ENCODE measurements around the gene TTLL11.

Gene TTLL11

GRCh38 chr9:121784731-121785411, 308.2 kb downstream of the TTLL11 start:
- Histone ChIP-seq H3K27me3 (replicated peaks; ENCODE audit: control insufficient read depth, insufficient read depth, low read length) (no peaks in the 10 kb centered on the region; the same call in 1 of the 2 replicates), H3K36me3 (ENCODE audit: control insufficient read depth, insufficient read depth, low read length) (no peaks in the 10 kb centered on the region), H3K4me3 (replicated peaks; ENCODE audit: low read depth, low read length) (no peak overlapping the region)
- DNase-seq (ENCODE audit: extremely low read depth, insufficient read length), result no peak
- TF ChIP-seq, protein P1, sequence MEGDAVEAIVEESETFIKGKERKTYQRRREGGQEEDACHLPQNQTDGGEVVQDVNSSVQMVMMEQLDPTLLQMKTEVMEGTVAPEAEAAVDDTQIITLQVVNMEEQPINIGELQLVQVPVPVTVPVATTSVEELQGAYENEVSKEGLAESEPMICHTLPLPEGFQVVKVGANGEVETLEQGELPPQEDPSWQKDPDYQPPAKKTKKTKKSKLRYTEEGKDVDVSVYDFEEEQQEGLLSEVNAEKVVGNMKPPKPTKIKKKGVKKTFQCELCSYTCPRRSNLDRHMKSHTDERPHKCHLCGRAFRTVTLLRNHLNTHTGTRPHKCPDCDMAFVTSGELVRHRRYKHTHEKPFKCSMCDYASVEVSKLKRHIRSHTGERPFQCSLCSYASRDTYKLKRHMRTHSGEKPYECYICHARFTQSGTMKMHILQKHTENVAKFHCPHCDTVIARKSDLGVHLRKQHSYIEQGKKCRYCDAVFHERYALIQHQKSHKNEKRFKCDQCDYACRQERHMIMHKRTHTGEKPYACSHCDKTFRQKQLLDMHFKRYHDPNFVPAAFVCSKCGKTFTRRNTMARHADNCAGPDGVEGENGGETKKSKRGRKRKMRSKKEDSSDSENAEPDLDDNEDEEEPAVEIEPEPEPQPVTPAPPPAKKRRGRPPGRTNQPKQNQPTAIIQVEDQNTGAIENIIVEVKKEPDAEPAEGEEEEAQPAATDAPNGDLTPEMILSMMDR (IDR thresholded peaks at IDR 0.05; ENCODE audit: insufficient read depth, low read length, poor library complexity, severe bottlenecking), result no peak

GRCh38 chr9:121783521-121784507, 309.3 kb downstream of the TTLL11 start:
- no peaks in the 10 kb centered on the region for H3K36me3 ChIP-seq (ENCODE audit: control insufficient read depth, insufficient read depth, low read length)
- TF ChIP-seq, protein P1 (IDR thresholded peaks at IDR 0.05; ENCODE audit: insufficient read depth, low read length, poor library complexity, severe bottlenecking), result no peak
- no peaks in the 10 kb centered on the region; the same call in 1 of the 2 replicates for H3K27me3 ChIP-seq (replicated peaks; ENCODE audit: control insufficient read depth, insufficient read depth, low read length)
- H3K4me3 ChIP-seq (replicated peaks; ENCODE audit: low read depth, low read length), result no peak overlapping the region
- no peak for DNase-seq (ENCODE audit: extremely low read depth, insufficient read length)

- no peak for DNase-seq (ENCODE audit: extremely low read depth, insufficient read length)
- TF ChIP-seq, protein P1 (IDR thresholded peaks at IDR 0.05; ENCODE audit: insufficient read depth, low read length, poor library complexity, severe bottlenecking), result no peak
- Histone ChIP-seq H3K27me3 (replicated peaks; ENCODE audit: control insufficient read depth, insufficient read depth, low read length) (no peaks in the 10 kb centered on the region; the same call in 1 of the 2 replicates), H3K4me3 (replicated peaks; ENCODE audit: low read depth, low read length) (no peak overlapping the region), H3K36me3 (ENCODE audit: control insufficient read depth, insufficient read depth, low read length) (no peaks in the 10 kb centered on the region)
These were observed 310.0 kb downstream of the TTLL11 start for GRCh38 chr9:121783111-121783510.

- DNase-seq (ENCODE audit: extremely low read depth, insufficient read length), result no peak
- H3K36me3 ChIP-seq (ENCODE audit: control insufficient read depth, insufficient read depth, low read length), result no peaks in the 10 kb centered on the region
- no peaks in the 10 kb centered on the region; the same call in 1 of the 2 replicates for H3K27me3 ChIP-seq (replicated peaks; ENCODE audit: control insufficient read depth, insufficient read depth, low read length)
- H3K4me3 ChIP-seq (replicated peaks; ENCODE audit: low read depth, low read length), result no peak overlapping the region
- TF ChIP-seq, protein P1 (IDR thresholded peaks at IDR 0.05; ENCODE audit: insufficient read depth, low read length, poor library complexity, severe bottlenecking), result no peak
These were observed 310.5 kb downstream of the TTLL11 start for GRCh38 chr9:121782514-121783110.

- no peaks in the 10 kb centered on the region for H3K36me3 ChIP-seq (ENCODE audit: control insufficient read depth, insufficient read depth, low read length)
- no peak overlapping the region for H3K4me3 ChIP-seq (replicated peaks; ENCODE audit: low read depth, low read length)
- H3K27me3 ChIP-seq (replicated peaks; ENCODE audit: control insufficient read depth, insufficient read depth, low read length), result no peaks in the 10 kb centered on the region; the same call in 1 of the 2 replicates
- TF ChIP-seq, protein P1 (IDR thresholded peaks at IDR 0.05; ENCODE audit: insufficient read depth, low read length, poor library complexity, severe bottlenecking), result no peak
- no peak for DNase-seq (ENCODE audit: extremely low read depth, insufficient read length)
These were observed 311.2 kb downstream of the TTLL11 start for GRCh38 chr9:121781701-121782464.
